Activated naive CD4-positive, alpha-beta T cell treated with anti-CD3 and anti-CD28 coated beads, Interleukin-2, amount 50 U/mL, for 72 hours (primary cell): ENCODE data around the gene RBFOX2. TPM values are rescaled to one million over a fixed set of nuclear protein-coding genes. Genes with fewer than 3 reads are reported as not detected.
"Not testable (repeated sequence)": the region's sequence is repeated elsewhere in the genome, so short reads cannot be mapped to it uniquely, and the experiment has no call there.

ENCODE experiments used
- ATAC-seq, 2 donors: fragments of 150-1000 bp; cut with Tn5 transposase; 2 replicates each; pipeline ENCODE4 v1.10.0; 2021; ENCODE audit warnings: mild to moderate bottlenecking in 2 of 2, moderate library complexity in 2 of 2
- DNase-seq, 2 donors: peaks; one replicate each; pipeline ENCODE4 v3.0.0; 2021 to 2022; ENCODE audit warnings: low spot score in 2 of 2
- H3K27ac Mint-ChIP-seq, 2 donors: one replicate each; pipeline ENCODE4 v1.8.0; 2022; ENCODE audit warnings: mild to moderate bottlenecking in 2 of 2, mixed read lengths in 2 of 2
- H3K36me3 Mint-ChIP-seq, 2 donors: one replicate each; pipeline ENCODE4 v1.8.0; 2022; ENCODE audit warnings: mixed read lengths in 2 of 2
- H3K9me3 Mint-ChIP-seq, 2 donors: one replicate each; pipeline ENCODE4 v1.8.0; 2022; ENCODE audit warnings: mixed read lengths in 2 of 2
- total RNA-seq, 2 donors: library from RNA; stranded (reverse); gene quantifications; one replicate each; pipeline ENCODE4 v1.2.3, GENCODE V29; 2022

RBFOX2 gene
- total RNA-seq, 2 donors from 2014 or later, result 2.2 to 4.9 TPM

- not testable (repeated sequence) for H3K9me3 Mint-ChIP-seq, H3K27ac Mint-ChIP-seq
Observed at GRCh38 chr22:35791788-35792187, 236.8 kb downstream of the RBFOX2 start.

GRCh38 chr22:35785181-35785923 lies 243.3 kb downstream of the RBFOX2 start:
- ATAC-seq (no peak), DNase-seq (no peak)
- no peak overlapping the region for H3K27ac Mint-ChIP-seq
- H3K36me3 Mint-ChIP-seq, result no peaks in the 10 kb centered on the region
- no peaks in the 10 kb centered on the region for H3K9me3 Mint-ChIP-seq

More at GRCh38 chr22:35791788-35792187, 236.8 kb downstream of the RBFOX2 start:
- not testable (repeated sequence) for DNase-seq, ATAC-seq, H3K36me3 Mint-ChIP-seq

- Mint-ChIP-seq H3K27ac (no peak overlapping the region), H3K9me3 (no peaks in the 10 kb centered on the region), H3K36me3 (no peaks in the 10 kb centered on the region)
- DNase-seq (no peak), ATAC-seq (no peak)
Observed at GRCh38 chr22:35784633-35785032, 244.0 kb downstream of the RBFOX2 start.

- peak overlapping the region in 1 of 2 donors; percentile 56 for H3K27ac Mint-ChIP-seq
- H3K36me3 Mint-ChIP-seq, result no peaks in the 10 kb centered on the region
- H3K9me3 Mint-ChIP-seq, result no peaks in the 10 kb centered on the region
- DNase-seq (no peak), ATAC-seq (no peak)
Observed at GRCh38 chr22:35783943-35784614, 244.5 kb downstream of the RBFOX2 start.

GRCh38 chr22:35782504-35782903 lies 246.1 kb downstream of the RBFOX2 start:
- H3K9me3 Mint-ChIP-seq, result no peaks in the 10 kb centered on the region
- H3K27ac Mint-ChIP-seq, result no peak overlapping the region
- no peak for DNase-seq
- no peaks in the 10 kb centered on the region for H3K36me3 Mint-ChIP-seq
- no peak for ATAC-seq

GRCh38 chr22:35781898-35782297 lies 246.7 kb downstream of the RBFOX2 start:
- DNase-seq (no peak), ATAC-seq (no peak)
- no peaks in the 10 kb centered on the region for H3K36me3 Mint-ChIP-seq
- H3K9me3 Mint-ChIP-seq, result no peaks in the 10 kb centered on the region
- H3K27ac Mint-ChIP-seq, result no peak overlapping the region

GRCh38 chr22:35777335-35777975 lies 251.2 kb downstream of the RBFOX2 start:
- Mint-ChIP-seq H3K36me3 (no peaks in the 10 kb centered on the region), H3K9me3 (no peaks in the 10 kb centered on the region), H3K27ac (no peak overlapping the region)
- ATAC-seq, result no peak
- DNase-seq, result no peak

GRCh38 chr22:35775339-35775738 lies 253.3 kb downstream of the RBFOX2 start:
- H3K9me3 Mint-ChIP-seq, result no peaks in the 10 kb centered on the region
- no peaks in the 10 kb centered on the region for H3K36me3 Mint-ChIP-seq
- ATAC-seq, result no peak

GRCh38 chr22:35769974-35770373 lies 258.6 kb downstream of the RBFOX2 start:
- ATAC-seq, result no peak
- H3K36me3 Mint-ChIP-seq, result no peaks in the 10 kb centered on the region
- no peak for DNase-seq
- H3K9me3 Mint-ChIP-seq, result no peaks in the 10 kb centered on the region
- no peak overlapping the region for H3K27ac Mint-ChIP-seq

More at GRCh38 chr22:35775339-35775738, 253.3 kb downstream of the RBFOX2 start:
- H3K27ac Mint-ChIP-seq, result no peak overlapping the region
- no peak for DNase-seq

GRCh38 chr22:35766654-35767580 lies 261.7 kb downstream of the RBFOX2 start:
- no peak for ATAC-seq
- H3K36me3 Mint-ChIP-seq, result no peaks in the 10 kb centered on the region
- H3K9me3 Mint-ChIP-seq, result no peaks in the 10 kb centered on the region
- H3K27ac Mint-ChIP-seq, result peak overlapping the region in 1 of 2 donors; percentile 1
- DNase-seq, result no peak

- no peak overlapping the region for H3K27ac Mint-ChIP-seq
- no peak for DNase-seq
- ATAC-seq, result no peak
- H3K36me3 Mint-ChIP-seq, result no peaks in the 10 kb centered on the region
- H3K9me3 Mint-ChIP-seq, result no peaks in the 10 kb centered on the region
Observed at GRCh38 chr22:35761037-35761436, 267.6 kb downstream of the RBFOX2 start.

- DNase-seq (no peak), ATAC-seq (no peak)
- Mint-ChIP-seq H3K9me3 (no peaks in the 10 kb centered on the region), H3K27ac (peak overlapping the region in 1 of 2 donors; percentile 69), H3K36me3 (no peaks in the 10 kb centered on the region)
Observed at GRCh38 chr22:35758394-35758793, 270.2 kb downstream of the RBFOX2 start.

- Mint-ChIP-seq H3K9me3 (no peaks in the 10 kb centered on the region), H3K36me3 (no peaks in the 10 kb centered on the region), H3K27ac (no peak overlapping the region)
- DNase-seq, result no peak
- ATAC-seq, result no peak
Observed at GRCh38 chr22:35756722-35757121, 271.9 kb downstream of the RBFOX2 start.

- Mint-ChIP-seq H3K9me3 (no peaks in the 10 kb centered on the region), H3K36me3 (no peaks in the 10 kb centered on the region), H3K27ac (no peak overlapping the region)
- DNase-seq, result no peak
- ATAC-seq, result no peak
Observed at GRCh38 chr22:35754761-35755160, 273.9 kb downstream of the RBFOX2 start.

GRCh38 chr22:35752863-35753189 lies 275.8 kb downstream of the RBFOX2 start:
- no peak for ATAC-seq
- no peak overlapping the region for H3K27ac Mint-ChIP-seq
- no peaks in the 10 kb centered on the region for H3K9me3 Mint-ChIP-seq
- H3K36me3 Mint-ChIP-seq, result no peaks in the 10 kb centered on the region
- no peak for DNase-seq

GRCh38 chr22:35752006-35752862 lies 276.4 kb downstream of the RBFOX2 start:
- DNase-seq (no peak), ATAC-seq (no peak)
- Mint-ChIP-seq H3K36me3 (no peaks in the 10 kb centered on the region), H3K27ac (no peak overlapping the region), H3K9me3 (no peaks in the 10 kb centered on the region)
